GM23248 (cell line): ENCODE measurements around the gene FXYD6. TPM values are rescaled to one million over a fixed set of nuclear protein-coding genes. Genes with fewer than 3 reads are reported as not detected.

ENCODE experiments used
- DNase-seq: peaks from one replicate; pipeline ENCODE4 v3.0.0-alpha.2; 2015
- H2AFZ ChIP-seq: fragments of 200-600 bp; sonication (generic); 2 replicates; pipeline ENCODE4 v1.6.1; 2016; ENCODE audit warnings: antibody characterized with exemption
- H3F3A ChIP-seq: fragments of 200-600 bp; sonication (generic); 2 replicates; pipeline ENCODE4 v1.6.1; 2016; ENCODE audit warnings: mild to moderate bottlenecking, antibody characterized with exemption, mixed run types; ENCODE audit not compliant: insufficient read depth
- H3K27ac ChIP-seq: fragments of 200-600 bp; sonication (generic); 2 replicates; pipeline ENCODE4 v1.5.1; 2016; ENCODE audit warnings: mild to moderate bottlenecking
- H3K27me3 ChIP-seq: fragments of 200-600 bp; sonication (generic); replicated peaks from 2 replicates; pipeline ENCODE4 v1.6.1; 2016; ENCODE audit warnings: mild to moderate bottlenecking; ENCODE audit not compliant: insufficient read depth
- H3K36me3 ChIP-seq: fragments of 200-600 bp; sonication (generic); 2 replicates; pipeline ENCODE4 v1.6.1; 2016; ENCODE audit warnings: low read depth, mild to moderate bottlenecking
- H3K4me1 ChIP-seq: fragments of 200-600 bp; sonication (generic); 2 replicates; pipeline ENCODE4 v1.6.1; 2016; ENCODE audit warnings: mild to moderate bottlenecking; ENCODE audit not compliant: insufficient read depth
- H3K4me2 ChIP-seq: fragments of 200-600 bp; sonication (generic); one replicate; pipeline ENCODE4 v1.6.1; 2016; ENCODE audit warnings: mild to moderate bottlenecking; ENCODE audit not compliant: unreplicated experiment
- H3K4me3 ChIP-seq: fragments of 200-600 bp; sonication (generic); 2 replicates; pipeline ENCODE4 v1.5.1; 2016; ENCODE audit warnings: mild to moderate bottlenecking
- H3K79me2 ChIP-seq: fragments of 200-600 bp; sonication (generic); 2 replicates; pipeline ENCODE4 v1.6.1; 2016; ENCODE audit warnings: mild to moderate bottlenecking; ENCODE audit not compliant: insufficient read depth
- H3K9ac ChIP-seq: fragments of 200-600 bp; sonication (generic); 2 replicates; pipeline ENCODE4 v1.6.1; 2016; ENCODE audit warnings: mild to moderate bottlenecking
- H3K9me2 ChIP-seq: fragments of 200-600 bp; sonication (generic); 2 replicates; pipeline ENCODE4 v1.6.1; 2016; ENCODE audit warnings: mixed run types, mild to moderate bottlenecking, moderate library complexity; ENCODE audit not compliant: insufficient read depth
- H3K9me3 ChIP-seq: fragments of 200-600 bp; sonication (generic); one replicate; pipeline ENCODE4 v1.6.1; 2017; ENCODE audit warnings: low read depth
- H4K20me1 ChIP-seq: fragments of 200-600 bp; sonication (generic); 2 replicates; pipeline ENCODE4 v1.6.0; 2016; ENCODE audit not compliant: insufficient read depth
- EZH2 ChIP-seq: fragments of 200-600 bp; sonication (generic); IDR thresholded peaks from 2 replicates; pipeline ENCODE4 v1.6.1; 2018; ENCODE audit warnings: antibody characterized with exemption, mild to moderate bottlenecking; ENCODE audit not compliant: insufficient read depth, poor library complexity, severe bottlenecking
- EZH2phosphoT487 ChIP-seq: fragments of 200-600 bp; sonication (generic); IDR thresholded peaks from 2 replicates; pipeline ENCODE4 v1.6.1; 2018; ENCODE audit warnings: antibody characterized with exemption, moderate library complexity, mild to moderate bottlenecking, low read depth; ENCODE audit not compliant: insufficient read depth
- WGBS, 2 experiments: methylation state at CpG; one replicate each; pipeline ENCODE4 v1.1.6; 2015 to 2017; ENCODE audit warnings: low lambda C conversion rate in 2 of 2, low coverage in 1 of 2; ENCODE audit errors: missing lambda C conversion rate in 2 of 2; 5-methylcytosine and 5-hydroxymethylcytosine counted together
- in situ Hi-C: fragments of 300-500 bp; cut with MboI; formaldehyde crosslinking; loops from 2 replicates; pipeline ENCODE4 v1.15.0; 2020
- polyA plus RNA-seq: library from polyadenylated mRNA; unstranded; fragments of >200 nt; fragmentation: Nextera tagmentation; extraction: Ambion mirVana; gene quantifications from 2 replicates; pipeline ENCODE4 v1.2.1, GENCODE V29; 2016
- total RNA-seq: library from RNA; depleted of rRNA; stranded (reverse); fragments of >200 nt; shearing (Covaris generic); gene quantifications from 2 replicates; pipeline ENCODE4 v1.2.3, GENCODE V29; 2014

FXYD6 gene
- total and polyA plus RNA-seq, 2 experiments from 2014 or later = not detected

DNA sequence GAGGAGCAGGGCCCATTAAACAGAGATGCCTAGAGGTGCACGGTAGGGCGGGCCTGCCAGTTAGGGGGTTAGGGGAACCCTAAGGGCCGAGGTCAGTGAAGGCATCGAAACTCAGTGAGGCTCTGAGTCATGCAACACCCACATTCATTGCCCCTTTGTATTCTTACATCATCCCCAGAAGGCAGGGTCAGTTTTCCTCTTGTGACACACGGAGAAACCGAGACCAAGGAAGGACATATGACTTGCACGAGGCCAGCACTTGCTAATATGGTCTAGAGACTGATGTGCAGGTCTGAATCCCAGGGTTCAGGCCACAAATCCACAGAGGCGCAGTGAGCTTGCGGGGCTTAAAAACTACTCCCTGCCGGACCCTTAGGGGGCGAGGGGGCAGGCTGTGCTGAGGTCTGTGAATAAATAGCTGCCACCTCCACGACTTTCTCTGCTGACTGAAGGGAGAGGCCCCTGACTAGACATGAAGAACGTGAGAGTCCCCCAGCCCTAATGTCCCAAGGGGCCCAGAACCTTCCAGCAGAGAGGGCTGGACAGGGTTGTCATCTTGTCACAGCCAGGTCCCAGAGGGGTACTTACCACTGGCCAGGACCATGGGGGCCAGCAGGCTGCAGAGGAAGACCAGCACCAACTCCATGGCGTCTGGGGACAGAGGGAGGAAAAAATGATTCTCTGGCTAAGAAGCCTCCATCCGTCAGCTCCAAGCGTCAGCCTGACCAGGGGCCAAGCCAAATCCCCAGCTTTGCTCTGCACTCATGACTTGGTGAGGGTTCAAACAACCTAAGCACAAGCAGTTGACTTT is 34.1 kb downstream of the FXYD6 start:
- Histone ChIP-seq H3F3A (no peaks in the 10 kb centered on the region), H3K79me2 (no peaks in the 10 kb centered on the region), H3K9me3 (no peaks in the 10 kb centered on the region), H3K9me2 (no peaks in the 10 kb centered on the region), H3K27me3 (peaks cover 32% of the 10 kb centered on the region), H3K27ac (no peak overlapping the region), H3K4me1 (no peaks in the 10 kb centered on the region), H2AFZ (no peak overlapping the region), H3K4me2 (no peak overlapping the region), H4K20me1 (no peaks in the 10 kb centered on the region), H3K36me3 (no peaks in the 10 kb centered on the region), H3K4me3 (no peak overlapping the region), H3K9ac (no peak overlapping the region)
- no peak for DNase-seq
- in situ Hi-C loops = no loop called here
- 67 to 74% methylated on average over 15 to 16 of the region's 16 CpGs for WGBS, 2 experiments
- TF ChIP-seq EZH2 = no peak
- TF ChIP-seq EZH2phosphoT487 = no peak

- no peak overlapping the region for H3K4me3 ChIP-seq
- no peaks in the 10 kb centered on the region for H3K9me3 ChIP-seq
- H3K4me1 ChIP-seq = no peaks in the 10 kb centered on the region
- no peak for DNase-seq
- TF ChIP-seq EZH2phosphoT487 = no peak
- no peak overlapping the region for H3K27ac ChIP-seq
- no peaks in the 10 kb centered on the region for H4K20me1 ChIP-seq
- H3K4me2 ChIP-seq = no peak overlapping the region
- H3K27me3 ChIP-seq = peaks cover 35% of the 10 kb centered on the region
- no peaks in the 10 kb centered on the region for H3K9me2 ChIP-seq
- H3K79me2 ChIP-seq = no peaks in the 10 kb centered on the region
- H3F3A ChIP-seq = no peaks in the 10 kb centered on the region
- H3K9ac ChIP-seq = no peak overlapping the region
- H3K36me3 ChIP-seq = no peaks in the 10 kb centered on the region
- no peak overlapping the region for H2AFZ ChIP-seq
- 66 to 69% methylated on average over 7 of the region's 7 CpGs for WGBS, 2 experiments
- in situ Hi-C loops = no loop called here
Observed at GRCh38 chr11:117841551-117842031, 34.9 kb downstream of the FXYD6 start.

- Histone ChIP-seq H3K9ac (no peak overlapping the region), H3K9me3 (no peaks in the 10 kb centered on the region), H3K36me3 (no peaks in the 10 kb centered on the region), H4K20me1 (no peaks in the 10 kb centered on the region), H3K9me2 (no peaks in the 10 kb centered on the region), H3K4me2 (no peak overlapping the region), H2AFZ (no peak overlapping the region), H3K4me3 (no peak overlapping the region), H3K27ac (no peak overlapping the region), H3K4me1 (no peaks in the 10 kb centered on the region), H3K27me3 (peaks cover 32% of the 10 kb centered on the region), H3K79me2 (no peaks in the 10 kb centered on the region), H3F3A (no peaks in the 10 kb centered on the region)
- TF ChIP-seq EZH2phosphoT487 (no peak), EZH2 (no peak)
- WGBS, 2 experiments = 42 to 48% methylated on average over 11 of the region's 11 CpGs
- no peak for DNase-seq
- in situ Hi-C loops = no loop called here
Observed at GRCh38 chr11:117840881-117841550, 35.4 kb downstream of the FXYD6 start.

DNA sequence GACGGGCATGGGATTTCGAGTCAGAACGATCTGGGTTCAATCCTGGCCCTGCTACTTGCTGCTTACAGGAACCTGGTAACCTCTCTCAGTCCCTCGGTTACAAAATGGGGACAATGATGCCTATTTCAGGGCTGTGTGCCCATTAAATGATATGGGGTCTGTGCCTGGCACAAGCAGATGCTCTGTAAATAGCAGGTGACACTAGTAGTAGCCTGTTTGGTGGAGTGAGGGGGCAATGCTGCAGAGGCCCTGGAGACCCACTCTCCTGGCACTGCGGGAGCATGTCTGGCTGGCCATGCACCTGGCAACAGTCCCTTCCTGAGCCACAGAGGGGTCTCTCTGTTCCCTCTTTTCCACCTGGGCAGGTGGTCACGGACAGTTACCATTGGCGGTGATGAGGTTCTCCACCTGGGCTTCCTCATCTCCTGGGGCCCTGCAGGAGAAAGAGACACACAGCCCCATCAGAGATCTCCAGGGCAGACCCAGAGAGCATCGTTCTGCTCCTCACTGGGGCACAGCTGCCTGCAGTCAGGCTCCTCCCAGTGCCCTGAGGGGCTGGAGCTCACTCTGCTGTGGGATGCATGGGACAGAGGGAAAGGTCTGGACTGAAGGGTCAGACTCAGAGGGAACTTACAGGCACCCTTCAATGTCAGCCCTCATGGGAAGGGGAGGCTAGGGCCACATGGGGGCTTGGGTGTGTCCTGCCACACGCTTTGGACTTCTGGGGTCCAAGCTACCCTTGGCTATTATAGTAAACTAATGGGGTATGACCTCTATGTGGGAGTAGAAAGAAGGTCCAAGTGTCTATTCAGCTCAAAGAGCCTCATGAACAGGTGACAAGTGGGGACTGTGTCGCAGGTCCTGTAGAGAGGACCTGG is 36.3 kb downstream of the FXYD6 start:
- Histone ChIP-seq H3K9me2 (no peaks in the 10 kb centered on the region), H3F3A (no peaks in the 10 kb centered on the region), H4K20me1 (no peaks in the 10 kb centered on the region), H3K79me2 (no peaks in the 10 kb centered on the region), H3K9me3 (no peaks in the 10 kb centered on the region), H3K9ac (no peak overlapping the region), H3K27ac (no peak overlapping the region), H3K4me2 (no peak overlapping the region), H3K36me3 (no peaks in the 10 kb centered on the region), H3K4me3 (no peak overlapping the region), H2AFZ (no peak overlapping the region), H3K27me3 (peaks cover 29% of the 10 kb centered on the region), H3K4me1 (no peaks in the 10 kb centered on the region)
- TF ChIP-seq EZH2phosphoT487 (no peak), EZH2 (no peak)
- in situ Hi-C loops = loop anchor here (10.0 kb wide), 1 partner anchor 215 kb away; no protein-coding TSS in a partner anchor
- no peak for DNase-seq
- WGBS, 2 experiments = 53 to 60% methylated on average over 10 of the region's 10 CpGs
